Right lobe of liver (tissue), 6 donors: ENCODE measurements around the gene HOXD8. TPM values are rescaled to one million over a fixed set of nuclear protein-coding genes. Genes with fewer than 3 reads are reported as not detected.

Experiments used
- ATAC-seq, 4 donors: fragments of 200-7000 bp; cut with Tn5 transposase; one replicate each; pipeline ENCODE4 v1.9.1; 2020; ENCODE audit warnings: mild to moderate bottlenecking in 4 of 4, moderate library complexity in 4 of 4
- DNase-seq, 3 donors: peaks; one replicate each; pipeline ENCODE4 v3.0.0-alpha.2; 2020
- H3K27ac ChIP-seq, 3 donors: fragments of 200-600 bp; one replicate each; pipeline ENCODE4 v1.8.0; 2022
- H3K27me3 ChIP-seq, 2 donors: fragments of 200-600 bp; one replicate each; pipeline ENCODE4 v1.8.0; 2022
- H3K36me3 ChIP-seq, 4 donors: fragments of 200-600 bp; sonication (generic) in 1 of 4; one replicate each; pipeline versions ENCODE4 v1.5.1 to v1.8.0; 2017 to 2022; ENCODE audit warnings: control low read depth in 1 of 4
- H3K4me1 ChIP-seq, 4 donors: fragments of 200-600 bp; sonication (generic) in 1 of 4; one replicate each; pipeline versions ENCODE4 v1.5.1 to v1.8.0; 2017 to 2022; ENCODE audit warnings: control low read depth in 1 of 4
- H3K4me3 ChIP-seq, 3 donors: fragments of 200-600 bp; one replicate each; pipeline ENCODE4 v1.8.0; 2022
- H3K9me3 ChIP-seq, 4 donors: fragments of 200-600 bp; sonication (generic) in 1 of 4; one replicate each; pipeline versions ENCODE4 v1.5.1 to v1.8.0; 2017 to 2022; ENCODE audit warnings: control low read depth in 1 of 4
- POLR2A ChIP-seq: fragments of 450-650 bp; IDR thresholded peaks from one replicate; pipeline ENCODE4 v1.6.1; 2017; ENCODE audit warnings: antibody characterized with exemption, mild to moderate bottlenecking
- WGBS: methylation state at CpG from one replicate; pipeline ENCODE4 v1.1.6; 2018; ENCODE audit warnings: low coverage, low lambda C conversion rate; ENCODE audit not compliant: insufficient coverage; ENCODE audit errors: missing lambda C conversion rate; 5-methylcytosine and 5-hydroxymethylcytosine counted together
- intact Hi-C, 2 donors: fragments of 100-400 bp; cut with DNase I; formaldehyde crosslinking; loops; one replicate each; pipeline versions ENCODE4 v1.11.2 to v1.14.1; 2022
- total RNA-seq, 6 experiments: library from RNA; depleted of rRNA in 2 of 6; stranded (reverse); fragments of >200 nt in 2 of 6; fragmentation: NEBNext Ultra II Directional in 3 of 6; extraction: Animal tissue kit (Norgen Biotek cat#: 25700) in 3 of 6; gene quantifications; one replicate each; pipeline versions ENCODE4 v1.1.0 to v1.2.4, GENCODE V29; 2016 to 2023
- TF ChIP-seq, protein P1 (sequence below), 4 donors: fragments of 200-600 bp in 3 of 4; fragments of 450-650 bp in 1 of 4; IDR thresholded peaks; one replicate each; pipeline versions ENCODE4 v1.5.1 to v1.8.0; 2016 to 2022; ENCODE audit warnings: antibody characterized with exemption in 4 of 4, mild to moderate bottlenecking in 2 of 4
- donor health status: DM: no; HTN: yes; CAD: no.
- donor health status: DM: no; HTN: no; CAD: no.
- donor health status: DM: no; HTN: no; CAD: no.
- donor health status: DM: no; HTN: yes; CAD: no.
- donor health status: DM: no; HTN: yes; CAD: no.

The HOXD8 gene
- total RNA-seq, 6 experiments from 2014 or later: 0.74 TPM; not detected in 5

DNA sequence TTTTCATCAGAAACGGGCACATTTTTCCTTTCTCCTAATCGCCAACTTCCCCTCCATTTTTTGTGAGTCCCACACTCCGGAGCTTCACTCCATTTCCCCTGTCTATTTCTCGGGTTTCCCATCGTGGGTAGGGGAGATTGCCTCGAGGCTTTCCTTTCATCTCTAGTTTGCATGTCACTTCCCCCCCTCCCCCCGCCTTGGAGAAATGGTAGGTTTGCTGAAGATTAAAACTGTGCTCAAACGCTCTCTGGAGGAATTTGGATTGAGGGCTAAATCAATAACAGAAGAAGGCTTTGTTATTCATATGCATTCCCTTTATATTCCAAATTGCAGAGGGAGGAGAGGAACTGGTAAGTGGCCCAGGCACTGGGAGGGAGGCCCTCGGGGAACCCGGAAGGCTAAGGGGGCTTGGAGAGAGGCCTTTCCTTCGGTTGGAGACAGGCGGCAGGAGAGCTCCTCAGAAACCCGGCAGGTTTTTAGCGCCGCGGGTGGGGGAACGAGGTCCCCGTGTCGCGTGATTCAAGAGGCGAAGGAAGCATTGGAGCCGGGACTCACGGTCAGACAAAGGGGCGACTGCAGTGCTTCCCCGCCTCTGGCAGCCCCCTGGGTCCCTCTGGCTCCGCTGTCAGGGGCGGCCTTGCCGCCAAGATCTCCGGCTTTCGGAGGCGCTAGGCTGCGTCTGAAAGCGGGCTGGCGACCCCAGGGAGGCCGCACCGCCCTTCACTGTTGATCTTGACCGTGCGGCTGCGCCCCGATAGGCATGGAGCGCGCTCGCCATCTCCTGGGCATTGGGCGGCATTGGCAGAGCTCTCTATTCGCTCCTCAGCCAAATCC lies 32.3 kb upstream of the HOXD8 start:
- DNase-seq: peak; percentile 68 to 70 (median 69)
- H3K27ac ChIP-seq: no peak overlapping the region
- H3K9me3 ChIP-seq: no peaks in the 10 kb centered on the region
- intact Hi-C loops: loop anchor here in 1 of 2 donors (10.0 kb wide), 1 partner anchor 742 kb away; no protein-coding TSS in a partner anchor
- peak overlapping the region; percentile 16 to 41 (median 29) for H3K4me3 ChIP-seq
- peak; percentile 93 to 97 (median 94) for ATAC-seq
- 2% methylated on average over 19 of the region's 45 CpGs for WGBS
- H3K27me3 ChIP-seq: peaks cover 22 to 92% of the 10 kb centered on the region in 2 donors
- TF ChIP-seq, protein P1, sequence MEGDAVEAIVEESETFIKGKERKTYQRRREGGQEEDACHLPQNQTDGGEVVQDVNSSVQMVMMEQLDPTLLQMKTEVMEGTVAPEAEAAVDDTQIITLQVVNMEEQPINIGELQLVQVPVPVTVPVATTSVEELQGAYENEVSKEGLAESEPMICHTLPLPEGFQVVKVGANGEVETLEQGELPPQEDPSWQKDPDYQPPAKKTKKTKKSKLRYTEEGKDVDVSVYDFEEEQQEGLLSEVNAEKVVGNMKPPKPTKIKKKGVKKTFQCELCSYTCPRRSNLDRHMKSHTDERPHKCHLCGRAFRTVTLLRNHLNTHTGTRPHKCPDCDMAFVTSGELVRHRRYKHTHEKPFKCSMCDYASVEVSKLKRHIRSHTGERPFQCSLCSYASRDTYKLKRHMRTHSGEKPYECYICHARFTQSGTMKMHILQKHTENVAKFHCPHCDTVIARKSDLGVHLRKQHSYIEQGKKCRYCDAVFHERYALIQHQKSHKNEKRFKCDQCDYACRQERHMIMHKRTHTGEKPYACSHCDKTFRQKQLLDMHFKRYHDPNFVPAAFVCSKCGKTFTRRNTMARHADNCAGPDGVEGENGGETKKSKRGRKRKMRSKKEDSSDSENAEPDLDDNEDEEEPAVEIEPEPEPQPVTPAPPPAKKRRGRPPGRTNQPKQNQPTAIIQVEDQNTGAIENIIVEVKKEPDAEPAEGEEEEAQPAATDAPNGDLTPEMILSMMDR (IDR thresholded peaks at IDR 0.05): peak; percentile 76 to 91 (median 86)
- TF ChIP-seq POLR2A: no peak
- peaks cover 0 to 23% (median 6%) of the 10 kb centered on the region in 4 donors for H3K4me1 ChIP-seq
- H3K36me3 ChIP-seq: no peaks in the 10 kb centered on the region

DNA sequence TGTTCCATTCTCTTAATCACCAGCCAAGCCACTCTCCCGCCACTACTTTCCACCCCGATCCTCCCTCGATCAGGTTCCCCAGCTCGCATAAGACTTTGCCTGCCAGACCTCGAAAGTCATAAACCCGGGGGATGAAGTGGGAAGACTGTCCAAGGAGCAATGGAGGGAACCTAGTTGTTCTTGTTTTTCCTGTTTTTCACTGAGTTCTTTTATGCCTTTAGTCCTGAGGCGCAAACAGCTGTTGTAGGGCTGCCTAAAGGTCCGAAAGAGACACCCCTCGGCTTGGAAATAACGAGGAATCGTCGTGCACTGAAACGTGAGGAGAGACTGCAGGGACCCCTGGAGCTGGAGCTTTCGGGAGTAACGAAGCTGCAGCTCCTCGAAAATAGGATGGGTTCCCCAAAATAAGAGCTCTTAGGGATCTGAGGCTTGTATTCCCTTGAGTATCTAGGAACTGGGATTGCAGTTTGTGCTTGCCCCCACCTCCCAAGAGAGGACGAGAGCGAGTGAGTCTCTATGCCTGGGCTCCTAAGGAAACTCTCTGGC lies 31.6 kb upstream of the HOXD8 start:
- no peak overlapping the region for H3K4me3 ChIP-seq
- TF ChIP-seq POLR2A: no peak
- TF ChIP-seq, protein P1 (IDR thresholded peaks at IDR 0.05): no peak
- DNase-seq (no peak), ATAC-seq (no peak)
- H3K4me1 ChIP-seq: peaks cover 0 to 19% (median 6%) of the 10 kb centered on the region in 4 donors
- H3K36me3 ChIP-seq: no peaks in the 10 kb centered on the region
- WGBS: 0% methylated on average over 17 of the region's 18 CpGs
- no peaks in the 10 kb centered on the region for H3K9me3 ChIP-seq
- H3K27ac ChIP-seq: no peak overlapping the region
- intact Hi-C loops: loop anchor here in 1 of 2 donors (10.0 kb wide), 1 partner anchor 743 kb away; no protein-coding TSS in a partner anchor
- peaks cover 20 to 92% of the 10 kb centered on the region in 2 donors for H3K27me3 ChIP-seq

DNA sequence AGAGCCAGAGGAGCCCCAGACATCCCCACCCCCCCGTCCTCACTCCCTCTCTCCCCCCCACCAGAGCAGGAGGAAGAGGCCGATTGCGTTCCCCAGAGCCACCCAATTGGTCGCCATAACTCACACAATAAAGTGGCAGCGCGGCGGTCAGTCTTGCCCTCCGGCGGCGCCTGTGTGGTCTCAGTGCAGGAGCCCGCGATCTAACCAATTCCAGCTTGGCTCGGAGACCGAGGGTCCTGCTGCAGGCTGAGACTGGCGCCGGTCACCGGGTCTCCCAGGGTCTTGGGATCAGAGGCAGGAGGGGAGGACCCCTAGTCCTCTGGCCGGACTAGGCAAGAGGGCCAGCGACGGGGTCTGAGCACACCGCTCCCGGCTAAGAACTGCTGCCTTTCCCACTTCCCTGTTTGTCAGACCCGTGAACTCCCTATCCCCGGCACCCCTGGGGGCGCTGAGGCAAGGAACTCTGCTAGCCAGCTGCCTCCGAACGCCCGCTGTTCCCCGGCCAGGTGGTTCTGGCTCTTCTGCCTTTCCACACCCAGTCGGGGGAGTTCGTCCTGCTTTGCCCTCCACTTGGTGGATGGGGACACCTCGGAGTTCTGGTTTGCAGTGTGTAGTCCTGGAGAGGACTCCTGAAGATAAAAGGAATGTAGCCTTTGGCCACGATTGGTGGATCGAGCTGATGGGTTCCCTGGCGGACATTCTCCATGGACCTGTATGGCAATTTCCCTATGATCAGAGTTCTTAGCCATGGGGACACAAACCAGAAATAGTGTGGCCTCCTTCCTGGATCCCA lies 30.9 kb upstream of the HOXD8 start:
- Histone ChIP-seq H3K27ac (no peak overlapping the region), H3K4me3 (no peak overlapping the region), H3K36me3 (no peaks in the 10 kb centered on the region), H3K4me1 (peaks cover 0 to 14% (median 6%) of the 10 kb centered on the region in 4 donors), H3K27me3 (peaks cover 18 to 92% of the 10 kb centered on the region in 2 donors), H3K9me3 (no peaks in the 10 kb centered on the region)
- intact Hi-C loops: loop anchor here in 1 of 2 donors (10.0 kb wide), 1 partner anchor 744 kb away; no protein-coding TSS in a partner anchor
- ATAC-seq (no peak), DNase-seq (no peak)
- WGBS: 6% methylated on average over 7 of the region's 35 CpGs
- TF ChIP-seq, protein P1 (IDR thresholded peaks at IDR 0.05): no peak
- no peak for TF ChIP-seq POLR2A

DNA sequence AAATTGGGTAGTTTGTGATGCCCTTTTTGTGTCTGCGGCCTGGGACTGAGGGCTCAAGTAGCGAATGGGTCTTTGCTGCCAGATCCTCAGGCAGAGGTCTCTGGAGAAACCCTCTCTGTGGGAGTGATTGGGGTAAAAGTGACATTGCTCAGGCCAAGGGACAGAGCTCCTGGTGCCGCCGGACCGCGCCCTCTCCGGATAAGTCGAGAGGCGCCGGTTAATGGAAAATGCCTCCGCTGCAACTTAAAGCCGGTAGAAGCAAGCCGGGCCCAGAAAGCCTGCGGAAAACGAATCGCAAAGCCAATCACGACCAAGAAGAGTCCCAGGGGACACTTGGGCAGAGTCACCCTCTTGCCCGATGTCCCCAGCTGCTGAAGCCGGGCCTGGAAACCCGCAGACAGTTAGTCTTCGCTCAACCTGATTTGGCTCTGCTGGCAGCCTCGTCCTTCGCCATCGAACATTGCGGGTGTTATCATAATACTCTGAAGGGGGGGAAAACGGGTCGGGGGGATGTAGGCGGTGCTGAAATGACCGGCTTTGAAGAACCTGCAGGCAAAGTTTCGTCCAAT lies 30.3 kb upstream of the HOXD8 start:
- no peak for TF ChIP-seq POLR2A
- TF ChIP-seq, protein P1 (IDR thresholded peaks at IDR 0.05): no peak
- WGBS: 3% methylated on average over 18 of the region's 30 CpGs
- DNase-seq (no peak), ATAC-seq (no peak)
- Histone ChIP-seq H3K36me3 (no peaks in the 10 kb centered on the region), H3K9me3 (no peaks in the 10 kb centered on the region), H3K27ac (no peak overlapping the region), H3K4me1 (peaks cover 0 to 14% (median 6%) of the 10 kb centered on the region in 4 donors), H3K4me3 (no peak overlapping the region), H3K27me3 (peaks cover 22 to 95% of the 10 kb centered on the region in 2 donors)
- intact Hi-C loops: loop anchor here in 1 of 2 donors (10.0 kb wide), 1 partner anchor 744 kb away; no protein-coding TSS in a partner anchor
